Brain microvascular endothelial cell (primary cell): Measurements from ENCODE around the gene KRT14.
A peak's percentile ranks its signal among the peaks of the same experiment; 100 is the strongest.

Experiments used
- DNase-seq: peaks from one replicate; pipeline ENCODE4 v3.0.0-alpha.2; 2020
- H3K27ac ChIP-seq: fragments of 250-450 bp; sonication (Bioruptor Pico); 2 replicates; pipeline ENCODE4 v1.5.1; 2020; ENCODE audit warnings: mild to moderate bottlenecking, moderate library complexity
- H3K27me3 ChIP-seq: fragments of 250-450 bp; sonication (Bioruptor Pico); replicated peaks from 2 replicates; pipeline ENCODE4 v1.5.1; 2020; ENCODE audit warnings: mild to moderate bottlenecking
- H3K36me3 ChIP-seq: fragments of 250-450 bp; sonication (Bioruptor Pico); replicated peaks from 2 replicates; pipeline ENCODE4 v1.5.1; 2020; ENCODE audit warnings: mild to moderate bottlenecking
- H3K4me3 ChIP-seq: 2 replicates; pipeline ENCODE4 v1.5.1; 2011; ENCODE audit warnings: low read depth, mild to moderate bottlenecking, control low read depth, low read length, moderate library complexity
- CTCF ChIP-seq: IDR thresholded peaks from 2 replicates; pipeline ENCODE4 v1.5.1; 2011; ENCODE audit warnings: low read depth, mild to moderate bottlenecking, moderate library complexity, low read length, control low read depth, inconsistent platforms; ENCODE audit errors: missing control alignments
- in situ Hi-C: cut with HindIII; loops from 2 replicates; pipeline ENCODE4 v1.10.0; 2017; ENCODE audit warnings: low sequenced_read_pairs, low pct_ligation_motif_present

Gene KRT14

GRCh38 chr17:41567317-41567716 lies 19.4 kb downstream of the KRT14 start:
- H3K27ac ChIP-seq = no peak overlapping the region
- in situ Hi-C loops = no loop called here
- no peaks in the 10 kb centered on the region for H3K36me3 ChIP-seq
- peaks cover 16% of the 10 kb centered on the region for H3K27me3 ChIP-seq
- TF ChIP-seq CTCF = no peak
- no peak for DNase-seq
- H3K4me3 ChIP-seq = no peak overlapping the region

- Histone ChIP-seq H3K27ac (no peak overlapping the region), H3K4me3 (no peak overlapping the region), H3K36me3 (no peaks in the 10 kb centered on the region), H3K27me3 (peaks cover 10% of the 10 kb centered on the region)
- DNase-seq = no peak
- no peak for TF ChIP-seq CTCF
- in situ Hi-C loops = no loop called here
Observed at GRCh38 chr17:41565338-41565737, 21.4 kb downstream of the KRT14 start.

- H3K36me3 ChIP-seq = no peaks in the 10 kb centered on the region
- H3K27me3 ChIP-seq = peaks cover 7% of the 10 kb centered on the region
- in situ Hi-C loops = no loop called here
- H3K4me3 ChIP-seq = no peak overlapping the region
- DNase-seq = no peak
- H3K27ac ChIP-seq = no peak overlapping the region
- no peak for TF ChIP-seq CTCF
Observed at GRCh38 chr17:41563607-41564170, 23.0 kb downstream of the KRT14 start.

GRCh38 chr17:41561554-41561953 lies 25.1 kb downstream of the KRT14 start:
- Histone ChIP-seq H3K4me3 (no peak overlapping the region), H3K36me3 (no peaks in the 10 kb centered on the region), H3K27ac (no peak overlapping the region), H3K27me3 (peaks cover 7% of the 10 kb centered on the region)
- no peak for DNase-seq
- TF ChIP-seq CTCF = no peak
- in situ Hi-C loops = no loop called here

GRCh38 chr17:41559548-41559947 lies 27.1 kb downstream of the KRT14 start:
- Histone ChIP-seq H3K27me3 (peaks cover 6% of the 10 kb centered on the region), H3K36me3 (no peaks in the 10 kb centered on the region), H3K27ac (no peak overlapping the region), H3K4me3 (no peak overlapping the region)
- no peak for TF ChIP-seq CTCF
- in situ Hi-C loops = no loop called here
- DNase-seq = peak; percentile 16

- peaks cover 1% of the 10 kb centered on the region for H3K27me3 ChIP-seq
- in situ Hi-C loops = no loop called here
- H3K36me3 ChIP-seq = no peaks in the 10 kb centered on the region
Observed at GRCh38 chr17:41556931-41557330, 29.8 kb downstream of the KRT14 start.

More at GRCh38 chr17:41556931-41557330, 29.8 kb downstream of the KRT14 start:
- no peak overlapping the region for H3K27ac ChIP-seq
- no peak for DNase-seq
- TF ChIP-seq CTCF = no peak
- no peak overlapping the region for H3K4me3 ChIP-seq
